ENCODE measurements around the gene NFATC1. TPM values are rescaled to one million over a fixed set of nuclear protein-coding genes. Genes with fewer than 3 reads are reported as not detected.

NFATC1 gene
- total and polyA plus RNA-seq, 2 donors: 5.4 to 23.8 TPM

- no peaks in the 10 kb centered on the region for H3K9me3 ChIP-seq (ENCODE audit: control insufficient read depth in 2 of 2, insufficient read depth in 1 of 2, low read length in 1 of 2)
- H3K4me3 ChIP-seq (ENCODE audit: low read length in 2 of 2): peak overlapping the region in 1 of 2 donors; percentile 13
- peak in 2 of 9 donors; percentile 40 to 55 for DNase-seq (ENCODE audit: low read depth in 6 of 9, low spot score in 9 of 9)
- 44% methylated on average over 37 of the region's 37 CpGs for WGBS
- peak overlapping the region in 1 of 2 donors; percentile 60 for H3K27ac ChIP-seq (ENCODE audit: low read depth in 1 of 2, low read length in 1 of 2)
- peaks cover 35 to 71% of the 10 kb centered on the region in 2 donors for H3K4me1 ChIP-seq (ENCODE audit: control insufficient read depth in 2 of 2, insufficient read depth in 2 of 2, low read length in 2 of 2)
- H3K27me3 ChIP-seq (ENCODE audit: control insufficient read depth in 2 of 2, insufficient read depth in 1 of 2, low read length in 1 of 2): peaks cover 0 to 6% of the 10 kb centered on the region in 2 donors
- peaks cover 0 to 2% of the 10 kb centered on the region in 2 donors for H3K36me3 ChIP-seq (ENCODE audit: control insufficient read depth in 2 of 2, insufficient read depth in 2 of 2, low read length in 1 of 2)
Measured at GRCh38 chr18:79519751-79520477, 124.2 kb downstream of the NFATC1 start.

- H3K27ac ChIP-seq (ENCODE audit: low read depth in 1 of 2, low read length in 1 of 2): peak overlapping the region in 1 of 2 donors; percentile 60
- peaks cover 35 to 71% of the 10 kb centered on the region in 2 donors for H3K4me1 ChIP-seq (ENCODE audit: control insufficient read depth in 2 of 2, insufficient read depth in 2 of 2, low read length in 2 of 2)
- WGBS: 77% methylated on average over 9 of the region's 9 CpGs
Measured at GRCh38 chr18:79520478-79521390, 125.0 kb downstream of the NFATC1 start.

GRCh38 chr18:79521416-79522205 is 125.9 kb downstream of the NFATC1 start:
- peaks cover 0 to 2% of the 10 kb centered on the region in 2 donors for H3K36me3 ChIP-seq (ENCODE audit: control insufficient read depth in 2 of 2, insufficient read depth in 2 of 2, low read length in 1 of 2)
- peaks cover 0 to 6% of the 10 kb centered on the region in 2 donors for H3K27me3 ChIP-seq (ENCODE audit: control insufficient read depth in 2 of 2, insufficient read depth in 1 of 2, low read length in 1 of 2)
- 92% methylated on average over 9 of the region's 9 CpGs for WGBS
- no peak overlapping the region for H3K4me3 ChIP-seq (ENCODE audit: low read length in 2 of 2)
- no peak for DNase-seq (ENCODE audit: low read depth in 6 of 9, low spot score in 9 of 9)
- peak overlapping the region; percentile 93 to 99 for H3K27ac ChIP-seq (ENCODE audit: low read depth in 1 of 2, low read length in 1 of 2)
- peaks cover 35 to 62% of the 10 kb centered on the region in 2 donors for H3K4me1 ChIP-seq (ENCODE audit: control insufficient read depth in 2 of 2, insufficient read depth in 2 of 2, low read length in 2 of 2)
- H3K9me3 ChIP-seq (ENCODE audit: control insufficient read depth in 2 of 2, insufficient read depth in 1 of 2, low read length in 1 of 2): no peaks in the 10 kb centered on the region

More at GRCh38 chr18:79520478-79521390, 125.0 kb downstream of the NFATC1 start:
- peaks cover 0 to 6% of the 10 kb centered on the region in 2 donors for H3K27me3 ChIP-seq (ENCODE audit: control insufficient read depth in 2 of 2, insufficient read depth in 1 of 2, low read length in 1 of 2)
- no peaks in the 10 kb centered on the region for H3K9me3 ChIP-seq (ENCODE audit: control insufficient read depth in 2 of 2, insufficient read depth in 1 of 2, low read length in 1 of 2)
- H3K4me3 ChIP-seq (ENCODE audit: low read length in 2 of 2): no peak overlapping the region
- DNase-seq (ENCODE audit: low read depth in 6 of 9, low spot score in 9 of 9): no peak
- H3K36me3 ChIP-seq (ENCODE audit: control insufficient read depth in 2 of 2, insufficient read depth in 2 of 2, low read length in 1 of 2): peaks cover 0 to 2% of the 10 kb centered on the region in 2 donors

- peak in 2 of 9 donors; percentile 39 to 65 for DNase-seq (ENCODE audit: low read depth in 6 of 9, low spot score in 9 of 9)
- peaks cover 2 to 6% of the 10 kb centered on the region in 2 donors for H3K36me3 ChIP-seq (ENCODE audit: control insufficient read depth in 2 of 2, insufficient read depth in 2 of 2, low read length in 1 of 2)
- H3K4me1 ChIP-seq (ENCODE audit: control insufficient read depth in 2 of 2, insufficient read depth in 2 of 2, low read length in 2 of 2): peaks cover 35 to 57% of the 10 kb centered on the region in 2 donors
- H3K4me3 ChIP-seq (ENCODE audit: low read length in 2 of 2): peak overlapping the region in 1 of 2 donors; percentile 29
- peak overlapping the region; percentile 93 to 99 for H3K27ac ChIP-seq (ENCODE audit: low read depth in 1 of 2, low read length in 1 of 2)
- 61% methylated on average over 17 of the region's 17 CpGs for WGBS
- H3K9me3 ChIP-seq (ENCODE audit: control insufficient read depth in 2 of 2, insufficient read depth in 1 of 2, low read length in 1 of 2): no peaks in the 10 kb centered on the region
- H3K27me3 ChIP-seq (ENCODE audit: control insufficient read depth in 2 of 2, insufficient read depth in 1 of 2, low read length in 1 of 2): peaks cover 0 to 6% of the 10 kb centered on the region in 2 donors
Measured at GRCh38 chr18:79522451-79523205, 126.9 kb downstream of the NFATC1 start.

GRCh38 chr18:79523206-79523735 is 127.5 kb downstream of the NFATC1 start:
- Histone ChIP-seq H3K36me3 (ENCODE audit: control insufficient read depth in 2 of 2, insufficient read depth in 2 of 2, low read length in 1 of 2) (peaks cover 2 to 13% of the 10 kb centered on the region in 2 donors), H3K27ac (ENCODE audit: low read depth in 1 of 2, low read length in 1 of 2) (peak overlapping the region; percentile 93 to 99), H3K9me3 (ENCODE audit: control insufficient read depth in 2 of 2, insufficient read depth in 1 of 2, low read length in 1 of 2) (no peaks in the 10 kb centered on the region), H3K27me3 (ENCODE audit: control insufficient read depth in 2 of 2, insufficient read depth in 1 of 2, low read length in 1 of 2) (peaks cover 0 to 6% of the 10 kb centered on the region in 2 donors), H3K4me3 (ENCODE audit: low read length in 2 of 2) (peak overlapping the region; percentile 4 to 29), H3K4me1 (ENCODE audit: control insufficient read depth in 2 of 2, insufficient read depth in 2 of 2, low read length in 2 of 2) (peaks cover 31 to 53% of the 10 kb centered on the region in 2 donors)
- WGBS: 22% methylated on average over 11 of the region's 11 CpGs
- peak in 2 of 9 donors; percentile 49 to 74 for DNase-seq (ENCODE audit: low read depth in 6 of 9, low spot score in 9 of 9)

- Histone ChIP-seq H3K36me3 (ENCODE audit: control insufficient read depth in 2 of 2, insufficient read depth in 2 of 2, low read length in 1 of 2) (peaks cover 2 to 14% of the 10 kb centered on the region in 2 donors), H3K4me3 (ENCODE audit: low read length in 2 of 2) (peak overlapping the region; percentile 4 to 23), H3K27me3 (ENCODE audit: control insufficient read depth in 2 of 2, insufficient read depth in 1 of 2, low read length in 1 of 2) (peaks cover 0 to 6% of the 10 kb centered on the region in 2 donors), H3K27ac (ENCODE audit: low read depth in 1 of 2, low read length in 1 of 2) (peak overlapping the region; percentile 93 to 99), H3K4me1 (ENCODE audit: control insufficient read depth in 2 of 2, insufficient read depth in 2 of 2, low read length in 2 of 2) (peaks cover 31 to 48% of the 10 kb centered on the region in 2 donors), H3K9me3 (ENCODE audit: control insufficient read depth in 2 of 2, insufficient read depth in 1 of 2, low read length in 1 of 2) (no peaks in the 10 kb centered on the region)
- WGBS: 4% methylated on average over 13 of the region's 13 CpGs
- DNase-seq (ENCODE audit: low read depth in 6 of 9, low spot score in 9 of 9): peak in 8 of 9 donors; percentile 49 to 89 (median 76)
Measured at GRCh38 chr18:79523736-79524180, 128.0 kb downstream of the NFATC1 start.

- peak in 1 of 9 donors; percentile 53 for DNase-seq (ENCODE audit: low read depth in 6 of 9, low spot score in 9 of 9)
- peak overlapping the region; percentile 93 for H3K27ac ChIP-seq (ENCODE audit: low read depth in 1 of 2, low read length in 1 of 2)
- peaks cover 31 to 46% of the 10 kb centered on the region in 2 donors for H3K4me1 ChIP-seq (ENCODE audit: control insufficient read depth in 2 of 2, insufficient read depth in 2 of 2, low read length in 2 of 2)
- H3K36me3 ChIP-seq (ENCODE audit: control insufficient read depth in 2 of 2, insufficient read depth in 2 of 2, low read length in 1 of 2): peaks cover 2 to 14% of the 10 kb centered on the region in 2 donors
- peaks cover 0 to 6% of the 10 kb centered on the region in 2 donors for H3K27me3 ChIP-seq (ENCODE audit: control insufficient read depth in 2 of 2, insufficient read depth in 1 of 2, low read length in 1 of 2)
- H3K4me3 ChIP-seq (ENCODE audit: low read length in 2 of 2): peak overlapping the region; percentile 4 to 16
- 52% methylated on average over 63 of the region's 63 CpGs for WGBS
- no peaks in the 10 kb centered on the region for H3K9me3 ChIP-seq (ENCODE audit: control insufficient read depth in 2 of 2, insufficient read depth in 1 of 2, low read length in 1 of 2)
Measured at GRCh38 chr18:79524181-79525078, 128.7 kb downstream of the NFATC1 start.
